ENCODE measurements around the gene KCNRG.
"Not testable (repeated sequence)": the region's sequence is repeated elsewhere in the genome, so short reads cannot be mapped to it uniquely, and the experiment has no call there.

The KCNRG gene

GRCh38 chr13:50053844-50054243 lies 38.6 kb downstream of the KCNRG start:
- H3K4me1 ChIP-seq (ENCODE audit: low read length): no peaks in the 10 kb centered on the region
- no peak overlapping the region for H3K4me3 ChIP-seq (ENCODE audit: low read length)
- TF ChIP-seq EZH2phosphoT487 (IDR thresholded peaks at IDR 0.05; ENCODE audit: low read length): no peak
- no peak for TF ChIP-seq EZH2 (optimal IDR thresholded peaks at IDR 0.05; ENCODE audit: low read depth, low read length)
- TF ChIP-seq, protein P1, sequence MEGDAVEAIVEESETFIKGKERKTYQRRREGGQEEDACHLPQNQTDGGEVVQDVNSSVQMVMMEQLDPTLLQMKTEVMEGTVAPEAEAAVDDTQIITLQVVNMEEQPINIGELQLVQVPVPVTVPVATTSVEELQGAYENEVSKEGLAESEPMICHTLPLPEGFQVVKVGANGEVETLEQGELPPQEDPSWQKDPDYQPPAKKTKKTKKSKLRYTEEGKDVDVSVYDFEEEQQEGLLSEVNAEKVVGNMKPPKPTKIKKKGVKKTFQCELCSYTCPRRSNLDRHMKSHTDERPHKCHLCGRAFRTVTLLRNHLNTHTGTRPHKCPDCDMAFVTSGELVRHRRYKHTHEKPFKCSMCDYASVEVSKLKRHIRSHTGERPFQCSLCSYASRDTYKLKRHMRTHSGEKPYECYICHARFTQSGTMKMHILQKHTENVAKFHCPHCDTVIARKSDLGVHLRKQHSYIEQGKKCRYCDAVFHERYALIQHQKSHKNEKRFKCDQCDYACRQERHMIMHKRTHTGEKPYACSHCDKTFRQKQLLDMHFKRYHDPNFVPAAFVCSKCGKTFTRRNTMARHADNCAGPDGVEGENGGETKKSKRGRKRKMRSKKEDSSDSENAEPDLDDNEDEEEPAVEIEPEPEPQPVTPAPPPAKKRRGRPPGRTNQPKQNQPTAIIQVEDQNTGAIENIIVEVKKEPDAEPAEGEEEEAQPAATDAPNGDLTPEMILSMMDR (IDR thresholded peaks at IDR 0.05; ENCODE audit: low read length): no peak
- no peak overlapping the region for H3K9ac ChIP-seq (ENCODE audit: low read length)
- H3K9me3 ChIP-seq (replicated peaks; ENCODE audit: insufficient read depth, low read length): no peaks in the 10 kb centered on the region
- H3K9me2 ChIP-seq (replicated peaks; ENCODE audit: insufficient read depth, low read length): no peaks in the 10 kb centered on the region
- H3K27me3 ChIP-seq (replicated peaks; ENCODE audit: insufficient read depth, low read length): no peaks in the 10 kb centered on the region
- peaks cover 29% of the 10 kb centered on the region for H3K79me2 ChIP-seq (ENCODE audit: low read length)
- H3K27ac ChIP-seq (ENCODE audit: low read length): no peak overlapping the region
- H3K36me3 ChIP-seq (replicated peaks; ENCODE audit: insufficient read depth, low read length): no peaks in the 10 kb centered on the region; the same call in 1 of the 2 replicates
- no peak overlapping the region for H2AFZ ChIP-seq (ENCODE audit: low read length)
- no peak for DNase-seq
- H3F3A ChIP-seq (ENCODE audit: insufficient read depth, low read length): no peaks in the 10 kb centered on the region
- H4K20me1 ChIP-seq (ENCODE audit: insufficient read depth, low read length): no peaks in the 10 kb centered on the region
- H3K4me2 ChIP-seq (ENCODE audit: low read depth, low read length): no peak overlapping the region

- peaks cover 36% of the 10 kb centered on the region for H3K79me2 ChIP-seq (ENCODE audit: low read length)
- no peaks in the 10 kb centered on the region for H3F3A ChIP-seq (ENCODE audit: insufficient read depth, low read length)
- DNase-seq: no peak
- no peaks in the 10 kb centered on the region for H3K4me1 ChIP-seq (ENCODE audit: low read length)
- no peak overlapping the region for H2AFZ ChIP-seq (ENCODE audit: low read length)
- H3K36me3 ChIP-seq (replicated peaks; ENCODE audit: insufficient read depth, low read length): no peaks in the 10 kb centered on the region
- H3K4me3 ChIP-seq (ENCODE audit: low read length): no peak overlapping the region
- no peaks in the 10 kb centered on the region for H3K9me3 ChIP-seq (replicated peaks; ENCODE audit: insufficient read depth, low read length)
- no peak overlapping the region for H3K27ac ChIP-seq (ENCODE audit: low read length)
- no peak overlapping the region for H3K9ac ChIP-seq (ENCODE audit: low read length)
- H4K20me1 ChIP-seq (ENCODE audit: insufficient read depth, low read length): no peaks in the 10 kb centered on the region
- TF ChIP-seq EZH2phosphoT487 (IDR thresholded peaks at IDR 0.05; ENCODE audit: low read length) (no peak), EZH2 (optimal IDR thresholded peaks at IDR 0.05; ENCODE audit: low read depth, low read length) (no peak)
- TF ChIP-seq, protein P1 (IDR thresholded peaks at IDR 0.05; ENCODE audit: low read length): no peak
- no peak overlapping the region for H3K4me2 ChIP-seq (ENCODE audit: low read depth, low read length)
- no peaks in the 10 kb centered on the region for H3K27me3 ChIP-seq (replicated peaks; ENCODE audit: insufficient read depth, low read length)
- H3K9me2 ChIP-seq (replicated peaks; ENCODE audit: insufficient read depth, low read length): no peaks in the 10 kb centered on the region
These were observed 40.2 kb downstream of the KCNRG start for GRCh38 chr13:50055454-50055853.

GRCh38 chr13:50060718-50061117 lies 45.5 kb downstream of the KCNRG start:
- no peak overlapping the region for H3K27ac ChIP-seq (ENCODE audit: low read length)
- H4K20me1 ChIP-seq (ENCODE audit: insufficient read depth, low read length): no peaks in the 10 kb centered on the region
- H3K79me2 ChIP-seq (ENCODE audit: low read length): peaks cover 32% of the 10 kb centered on the region
- H3K4me3 ChIP-seq (ENCODE audit: low read length): no peak overlapping the region
- H3K36me3 ChIP-seq (replicated peaks; ENCODE audit: insufficient read depth, low read length): no peaks in the 10 kb centered on the region
- no peaks in the 10 kb centered on the region for H3F3A ChIP-seq (ENCODE audit: insufficient read depth, low read length)
- no peaks in the 10 kb centered on the region for H3K9me2 ChIP-seq (replicated peaks; ENCODE audit: insufficient read depth, low read length)
- TF ChIP-seq, protein P1 (IDR thresholded peaks at IDR 0.05; ENCODE audit: low read length): no peak
- no peak for TF ChIP-seq EZH2phosphoT487 (IDR thresholded peaks at IDR 0.05; ENCODE audit: low read length)
- no peak for TF ChIP-seq EZH2 (optimal IDR thresholded peaks at IDR 0.05; ENCODE audit: low read depth, low read length)
- H3K9me3 ChIP-seq (replicated peaks; ENCODE audit: insufficient read depth, low read length): no peaks in the 10 kb centered on the region
- no peak for DNase-seq
- no peak overlapping the region for H3K9ac ChIP-seq (ENCODE audit: low read length)
- H2AFZ ChIP-seq (ENCODE audit: low read length): no peak overlapping the region
- H3K4me1 ChIP-seq (ENCODE audit: low read length): no peaks in the 10 kb centered on the region
- no peaks in the 10 kb centered on the region for H3K27me3 ChIP-seq (replicated peaks; ENCODE audit: insufficient read depth, low read length)
- no peak overlapping the region for H3K4me2 ChIP-seq (ENCODE audit: low read depth, low read length)

DNA sequence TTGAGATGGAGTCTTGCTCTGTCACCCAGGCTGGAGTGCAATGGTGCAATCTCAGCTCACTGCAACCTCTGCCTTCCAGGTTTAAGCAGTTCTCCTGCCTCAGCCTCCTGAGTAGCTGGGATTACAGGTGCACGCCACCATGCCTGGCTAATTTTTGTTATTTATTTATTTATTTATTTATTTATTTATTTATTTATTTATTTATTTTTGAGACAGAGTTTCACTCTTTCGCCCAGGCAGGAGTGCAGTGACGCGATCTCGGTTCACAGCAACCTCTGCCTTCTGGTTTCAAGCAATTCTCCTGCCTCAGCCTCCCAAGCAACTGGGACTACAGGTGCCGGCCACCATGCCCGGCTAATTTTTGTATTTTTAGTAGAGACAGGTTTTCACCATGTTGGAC lies 47.1 kb downstream of the KCNRG start:
- not testable (repeated sequence) for H3K9me2 ChIP-seq (replicated peaks; ENCODE audit: insufficient read depth, low read length); H3K9ac ChIP-seq (ENCODE audit: low read length); H3K36me3 ChIP-seq (replicated peaks; ENCODE audit: insufficient read depth, low read length); H3K4me3 ChIP-seq (ENCODE audit: low read length); H4K20me1 ChIP-seq (ENCODE audit: insufficient read depth, low read length); H3K27me3 ChIP-seq (replicated peaks; ENCODE audit: insufficient read depth, low read length); DNase-seq; H3K9me3 ChIP-seq (replicated peaks; ENCODE audit: insufficient read depth, low read length); H3F3A ChIP-seq (ENCODE audit: insufficient read depth, low read length); H3K4me1 ChIP-seq (ENCODE audit: low read length); H2AFZ ChIP-seq (ENCODE audit: low read length); H3K27ac ChIP-seq (ENCODE audit: low read length); H3K4me2 ChIP-seq (ENCODE audit: low read depth, low read length)
- H3K79me2 ChIP-seq (ENCODE audit: low read length): peaks cover 39% of the 10 kb centered on the region

Measured in MM.1S (cell line).